Uterus (tissue), 4 donors: Measurements from ENCODE around the gene HMX1. TPM values are rescaled to one million over a fixed set of nuclear protein-coding genes. Genes with fewer than 3 reads are reported as not detected.

Experiments
- DNase-seq, 2 donors: peaks; one replicate each; pipeline ENCODE4 v3.0.0-alpha.2; 2019 to 2020
- H3K27ac ChIP-seq, 2 donors: fragments of 200-600 bp; sonication (generic); 1 replicate in 1 of 2; 2 replicates in 1 of 2; pipeline ENCODE4 v1.5.1; 2016 to 2018
- H3K27me3 ChIP-seq, 2 donors: fragments of 200-600 bp; sonication (generic); one replicate each; pipeline ENCODE4 v1.5.1; 2018 to 2019; ENCODE audit warnings: control low read depth in 1 of 2
- H3K36me3 ChIP-seq, 2 donors: fragments of 200-600 bp; sonication (generic); one replicate each; pipeline ENCODE4 v1.5.1; 2019; ENCODE audit warnings: control low read depth in 1 of 2
- H3K4me1 ChIP-seq, 2 donors: fragments of 200-600 bp; sonication (generic); one replicate each; pipeline ENCODE4 v1.5.1; 2018 to 2019; ENCODE audit warnings: control low read depth in 1 of 2
- H3K4me3 ChIP-seq, 2 donors: fragments of 200-600 bp; sonication (generic); 1 replicate in 1 of 2; 2 replicates in 1 of 2; pipeline ENCODE4 v1.5.1; 2018 to 2019; ENCODE audit warnings: mild to moderate bottlenecking in 1 of 2
- H3K9me3 ChIP-seq, 2 donors: fragments of 200-600 bp; sonication (generic); one replicate each; pipeline ENCODE4 v1.5.1; 2019; ENCODE audit warnings: control low read depth in 1 of 2
- POLR2A ChIP-seq, 2 donors: fragments of 450-650 bp; IDR thresholded peaks; one replicate each; pipeline ENCODE4 v1.6.1; 2016; ENCODE audit warnings: antibody characterized with exemption in 2 of 2, mild to moderate bottlenecking in 1 of 2, moderate library complexity in 1 of 2
- intact Hi-C: fragments of 100-400 bp; cut with DNase I; formaldehyde crosslinking; loops from one replicate; pipeline ENCODE4 v1.15.1; 2023; ENCODE audit warnings: low total_unique reads
- total RNA-seq, 4 donors: library from RNA; depleted of rRNA in 3 of 4; stranded (reverse); fragments of >200 nt in 3 of 4; gene quantifications; one replicate each; pipeline versions ENCODE4 v1.1.0 to v1.2.4, GENCODE V29; 2014 to 2023
- TF ChIP-seq, protein P1 (sequence below), 4 experiments: fragments of 200-600 bp in 2 of 4; fragments of 450-650 bp in 2 of 4; sonication (generic) in 2 of 4; IDR thresholded peaks; one replicate each; pipeline ENCODE4 v1.5.1; 2016 to 2019; ENCODE audit warnings: antibody characterized with exemption in 4 of 4, mild to moderate bottlenecking in 2 of 4, moderate library complexity in 1 of 4
- donor health status: DM: yes; HTN: yes; CAD: no.

HMX1 gene
- total RNA-seq, 4 donors from 2014 or later, result 0.21 TPM; not detected in 3

DNA sequence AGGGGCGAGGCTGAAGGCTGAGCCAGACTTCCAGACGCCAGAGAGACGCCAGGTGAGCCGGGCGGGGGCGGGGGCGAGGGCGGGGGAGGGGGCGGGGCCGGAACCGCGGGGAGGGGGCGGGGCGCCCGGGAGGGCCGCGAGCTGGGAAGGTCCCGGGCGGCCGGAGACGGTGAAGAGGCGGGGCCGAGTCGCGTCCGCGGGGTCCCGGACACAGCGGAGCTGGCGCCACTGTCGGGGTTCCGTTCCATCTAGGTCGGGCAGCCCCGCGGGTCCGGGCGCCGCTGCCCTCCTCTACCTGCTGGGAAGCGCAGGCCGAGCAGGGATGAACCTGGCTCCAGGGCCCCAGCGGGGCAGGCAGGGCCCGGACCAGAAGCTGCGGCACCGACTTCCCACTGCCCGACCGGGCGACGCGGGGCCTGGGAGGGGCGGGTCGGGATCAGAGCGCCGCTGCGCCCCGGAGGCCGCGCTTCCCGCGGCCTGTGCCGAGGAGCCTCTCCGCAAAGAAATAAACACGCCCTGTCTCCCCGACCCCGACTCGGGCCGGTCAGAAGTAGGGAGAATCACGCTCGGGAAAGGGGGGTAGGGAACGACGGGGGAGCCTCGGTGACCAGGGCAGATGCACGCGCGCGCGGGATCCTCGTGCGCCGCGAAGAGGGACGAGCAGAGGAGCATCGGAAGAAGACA, 10.6 kb downstream of the HMX1 start:
- TF ChIP-seq, protein P1, sequence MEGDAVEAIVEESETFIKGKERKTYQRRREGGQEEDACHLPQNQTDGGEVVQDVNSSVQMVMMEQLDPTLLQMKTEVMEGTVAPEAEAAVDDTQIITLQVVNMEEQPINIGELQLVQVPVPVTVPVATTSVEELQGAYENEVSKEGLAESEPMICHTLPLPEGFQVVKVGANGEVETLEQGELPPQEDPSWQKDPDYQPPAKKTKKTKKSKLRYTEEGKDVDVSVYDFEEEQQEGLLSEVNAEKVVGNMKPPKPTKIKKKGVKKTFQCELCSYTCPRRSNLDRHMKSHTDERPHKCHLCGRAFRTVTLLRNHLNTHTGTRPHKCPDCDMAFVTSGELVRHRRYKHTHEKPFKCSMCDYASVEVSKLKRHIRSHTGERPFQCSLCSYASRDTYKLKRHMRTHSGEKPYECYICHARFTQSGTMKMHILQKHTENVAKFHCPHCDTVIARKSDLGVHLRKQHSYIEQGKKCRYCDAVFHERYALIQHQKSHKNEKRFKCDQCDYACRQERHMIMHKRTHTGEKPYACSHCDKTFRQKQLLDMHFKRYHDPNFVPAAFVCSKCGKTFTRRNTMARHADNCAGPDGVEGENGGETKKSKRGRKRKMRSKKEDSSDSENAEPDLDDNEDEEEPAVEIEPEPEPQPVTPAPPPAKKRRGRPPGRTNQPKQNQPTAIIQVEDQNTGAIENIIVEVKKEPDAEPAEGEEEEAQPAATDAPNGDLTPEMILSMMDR (IDR thresholded peaks at IDR 0.05), result no peak
- no peak for TF ChIP-seq POLR2A (IDR thresholded peaks at IDR 0.05)
- no peak for DNase-seq
- Histone ChIP-seq H3K4me3 (no peak overlapping the region), H3K27ac (no peak overlapping the region), H3K4me1 (peaks cover 0 to 16% of the 10 kb centered on the region in 2 donors), H3K36me3 (no peaks in the 10 kb centered on the region), H3K27me3 (peaks cover 0 to 70% of the 10 kb centered on the region in 2 donors), H3K9me3 (no peaks in the 10 kb centered on the region)
- intact Hi-C loops, result no loop called here

DNA sequence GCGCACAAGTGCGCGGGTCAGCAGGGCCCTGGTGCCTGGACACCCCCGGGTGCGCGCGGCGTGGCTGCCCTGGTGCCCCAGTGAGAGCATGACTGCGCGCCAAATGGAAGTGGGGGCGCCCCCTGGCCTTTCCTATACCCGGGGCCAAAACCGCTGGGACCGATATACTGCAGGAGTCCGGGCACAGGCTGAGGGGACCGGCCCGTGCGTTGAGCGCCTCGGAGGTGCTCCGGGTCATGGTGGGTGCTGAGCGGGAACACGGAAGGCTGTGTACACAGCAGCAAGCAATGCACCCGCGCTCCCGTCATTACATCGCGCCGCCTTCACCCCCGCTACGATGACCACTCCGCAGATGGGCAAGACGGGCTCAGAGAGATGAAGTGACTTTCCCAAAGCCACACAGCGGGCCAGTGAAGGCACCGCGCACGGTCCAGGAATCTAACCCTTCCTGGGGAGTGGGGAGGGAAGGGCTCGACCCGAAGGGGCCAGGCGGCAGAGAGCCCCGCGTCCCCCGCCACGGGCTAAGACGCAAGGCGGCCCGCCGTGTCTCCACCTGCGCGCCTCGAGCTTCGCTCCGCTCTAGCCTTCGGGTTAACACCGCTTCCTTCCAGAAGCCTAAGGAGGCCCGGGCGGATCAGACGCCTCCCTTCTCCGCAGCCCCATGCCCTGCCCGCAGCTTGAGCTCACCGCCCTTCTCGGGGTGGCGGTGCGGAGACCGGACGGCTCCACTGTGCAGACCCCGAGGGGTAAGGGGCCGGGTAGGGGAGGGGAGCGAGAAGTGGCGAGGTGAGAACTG, 11.3 kb downstream of the HMX1 start:
- intact Hi-C loops, result no loop called here
- H3K9me3 ChIP-seq, result no peaks in the 10 kb centered on the region
- H3K27me3 ChIP-seq, result peaks cover 0 to 70% of the 10 kb centered on the region in 2 donors
- no peak overlapping the region for H3K4me3 ChIP-seq
- no peak overlapping the region for H3K27ac ChIP-seq
- TF ChIP-seq POLR2A (IDR thresholded peaks at IDR 0.05), result no peak
- TF ChIP-seq, protein P1 (IDR thresholded peaks at IDR 0.05), result no peak
- no peaks in the 10 kb centered on the region for H3K36me3 ChIP-seq
- peaks cover 0 to 16% of the 10 kb centered on the region in 2 donors for H3K4me1 ChIP-seq
- DNase-seq, result no peak

DNA sequence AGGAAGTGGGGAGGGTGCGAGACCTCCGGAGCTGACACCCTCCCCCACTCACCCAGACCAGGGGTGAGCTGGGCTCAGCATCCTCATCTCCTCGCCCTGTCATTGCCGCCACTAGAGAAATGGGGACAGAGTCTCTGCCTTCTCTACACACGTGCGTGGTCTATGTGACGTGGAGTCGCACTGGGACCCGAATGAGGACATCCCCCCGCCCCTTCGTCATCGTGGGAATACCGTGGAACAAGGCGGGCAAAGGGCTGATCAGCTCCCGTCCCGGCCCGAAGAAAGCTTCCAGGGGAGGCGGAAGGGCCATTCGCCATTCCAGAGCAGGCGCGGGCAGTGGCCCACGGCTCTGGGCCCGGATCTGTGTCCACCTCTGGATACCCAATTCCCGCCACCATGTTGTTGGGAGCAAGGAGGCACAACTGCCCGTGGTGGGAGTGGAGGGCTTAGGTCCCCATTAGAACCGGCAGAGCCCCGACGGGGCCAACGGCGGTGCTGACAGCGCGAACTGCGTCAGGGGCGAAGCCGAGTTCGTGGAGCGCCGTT, 12.0 kb downstream of the HMX1 start:
- no peaks in the 10 kb centered on the region for H3K36me3 ChIP-seq
- H3K27ac ChIP-seq, result no peak overlapping the region
- intact Hi-C loops, result no loop called here
- no peak for TF ChIP-seq POLR2A (IDR thresholded peaks at IDR 0.05)
- TF ChIP-seq, protein P1 (IDR thresholded peaks at IDR 0.05), result no peak
- H3K4me3 ChIP-seq, result no peak overlapping the region
- DNase-seq, result no peak
- no peaks in the 10 kb centered on the region for H3K9me3 ChIP-seq
- peaks cover 0 to 70% of the 10 kb centered on the region in 2 donors for H3K27me3 ChIP-seq
- H3K4me1 ChIP-seq, result peaks cover 0 to 16% of the 10 kb centered on the region in 2 donors

DNA sequence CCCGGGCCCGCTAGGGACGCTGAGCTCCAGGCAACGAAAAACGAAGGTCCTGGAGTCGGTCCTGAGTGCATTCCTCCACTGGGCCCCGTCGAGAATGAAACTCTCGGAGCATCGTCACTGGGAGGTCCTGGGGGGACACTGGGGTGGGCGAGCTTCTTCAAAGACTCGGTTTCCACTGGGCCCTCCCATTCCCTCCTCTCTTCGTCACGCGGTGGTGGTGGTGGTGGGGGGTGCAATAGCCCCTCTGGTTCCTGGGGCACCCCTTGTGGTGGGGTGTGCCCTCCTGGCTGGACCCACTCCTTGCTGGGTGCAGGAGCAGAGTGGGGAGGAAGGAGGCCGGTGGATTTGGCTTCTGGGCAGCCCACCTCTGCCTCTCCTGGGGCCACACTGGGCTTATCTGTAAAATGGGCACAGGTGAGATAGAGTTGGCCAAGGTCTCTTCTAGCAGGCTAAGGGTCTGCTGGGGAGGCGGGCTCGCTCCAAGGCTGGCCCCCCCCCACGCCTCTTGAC, 12.9 kb downstream of the HMX1 start:
- Histone ChIP-seq H3K27ac (no peak overlapping the region), H3K9me3 (no peaks in the 10 kb centered on the region), H3K27me3 (peaks cover 0 to 67% of the 10 kb centered on the region in 2 donors), H3K4me1 (peaks cover 0 to 16% of the 10 kb centered on the region in 2 donors), H3K36me3 (no peaks in the 10 kb centered on the region), H3K4me3 (no peak overlapping the region)
- TF ChIP-seq POLR2A (IDR thresholded peaks at IDR 0.05), result no peak
- TF ChIP-seq, protein P1 (IDR thresholded peaks at IDR 0.05), result no peak
- no peak for DNase-seq
- intact Hi-C loops, result no loop called here
